Smooth muscle cell (in vitro differentiated cells): ENCODE data around the gene GDE1. TPM values are rescaled to one million over a fixed set of nuclear protein-coding genes. Genes with fewer than 3 reads are reported as not detected.

Source experiments
- DNase-seq: peaks from one replicate; lab custom pipeline; 2025; ENCODE audit not compliant: unreplicated experiment; lab: John Stamatoyannopoulos, UW
- H2AFZ ChIP-seq: fragments of 200-600 bp; sonication (generic); 2 replicates; pipeline ENCODE4 v1.6.0; 2016; ENCODE audit warnings: antibody characterized with exemption, low read depth, mild to moderate bottlenecking
- H3F3A ChIP-seq: fragments of 200-600 bp; sonication (generic); 2 replicates; pipeline ENCODE4 v1.6.0; 2017; ENCODE audit warnings: antibody characterized with exemption, low read depth
- H3K27ac ChIP-seq: fragments of 200-600 bp; sonication (generic); 2 replicates; pipeline ENCODE4 v1.5.1; 2016; ENCODE audit warnings: low read depth, mild to moderate bottlenecking
- H3K27me3 ChIP-seq: fragments of 200-600 bp; sonication (generic); 2 replicates; pipeline ENCODE4 v1.6.1; 2016; ENCODE audit warnings: low read depth, mild to moderate bottlenecking
- H3K36me3 ChIP-seq: fragments of 200-600 bp; sonication (generic); 2 replicates; pipeline ENCODE4 v1.5.1; 2016; ENCODE audit warnings: low read depth
- H3K4me1 ChIP-seq: fragments of 200-600 bp; sonication (generic); 2 replicates; pipeline ENCODE4 v1.5.1; 2016; ENCODE audit warnings: low read depth
- H3K4me2 ChIP-seq: fragments of 200-600 bp; sonication (generic); 2 replicates; pipeline ENCODE4 v1.6.0; 2016; ENCODE audit warnings: mild to moderate bottlenecking
- H3K4me3 ChIP-seq: fragments of 200-600 bp; sonication (generic); 2 replicates; pipeline ENCODE4 v1.5.1; 2016; ENCODE audit warnings: mild to moderate bottlenecking
- H3K79me2 ChIP-seq: fragments of 200-600 bp; sonication (generic); 2 replicates; pipeline ENCODE4 v1.6.0; 2016; ENCODE audit warnings: low read depth, mild to moderate bottlenecking
- H3K9ac ChIP-seq: fragments of 200-600 bp; sonication (generic); 2 replicates; pipeline ENCODE4 v1.6.0; 2016; ENCODE audit warnings: low read depth
- H3K9me3 ChIP-seq: fragments of 200-600 bp; sonication (generic); replicated peaks from 2 replicates; pipeline ENCODE4 v1.5.1; 2016; ENCODE audit warnings: low read depth
- H4K20me1 ChIP-seq: fragments of 200-600 bp; sonication (generic); 2 replicates; pipeline ENCODE4 v1.6.0; 2016; ENCODE audit warnings: low read depth
- CTCF ChIP-seq: fragments of 200-600 bp; sonication (generic); IDR thresholded peaks from 2 replicates; pipeline ENCODE4 v1.5.1; 2017; ENCODE audit warnings: borderline replicate concordance, mild to moderate bottlenecking, antibody characterized with exemption; ENCODE audit not compliant: insufficient read depth, poor library complexity, severe bottlenecking
- WGBS: methylation state at CpG from one replicate; pipeline ENCODE4 v1.1.7; 2016; ENCODE audit warnings: low lambda C conversion rate; 5-methylcytosine and 5-hydroxymethylcytosine counted together
- polyA plus RNA-seq: library from polyadenylated mRNA; unstranded; fragments of >200 nt; fragmentation: Nextera tagmentation; extraction: Ambion mirVana; gene quantifications from 2 replicates; pipeline ENCODE4 v1.2.1, GENCODE V29; 2016
- total RNA-seq: library from RNA; depleted of rRNA; stranded (reverse); fragments of >200 nt; gene quantifications from 2 replicates; pipeline ENCODE4 v1.2.3, GENCODE V29; 2014

GDE1 gene
- total and polyA plus RNA-seq, 2 experiments from 2014 or later = 43.8 to 46.0 TPM

DNA sequence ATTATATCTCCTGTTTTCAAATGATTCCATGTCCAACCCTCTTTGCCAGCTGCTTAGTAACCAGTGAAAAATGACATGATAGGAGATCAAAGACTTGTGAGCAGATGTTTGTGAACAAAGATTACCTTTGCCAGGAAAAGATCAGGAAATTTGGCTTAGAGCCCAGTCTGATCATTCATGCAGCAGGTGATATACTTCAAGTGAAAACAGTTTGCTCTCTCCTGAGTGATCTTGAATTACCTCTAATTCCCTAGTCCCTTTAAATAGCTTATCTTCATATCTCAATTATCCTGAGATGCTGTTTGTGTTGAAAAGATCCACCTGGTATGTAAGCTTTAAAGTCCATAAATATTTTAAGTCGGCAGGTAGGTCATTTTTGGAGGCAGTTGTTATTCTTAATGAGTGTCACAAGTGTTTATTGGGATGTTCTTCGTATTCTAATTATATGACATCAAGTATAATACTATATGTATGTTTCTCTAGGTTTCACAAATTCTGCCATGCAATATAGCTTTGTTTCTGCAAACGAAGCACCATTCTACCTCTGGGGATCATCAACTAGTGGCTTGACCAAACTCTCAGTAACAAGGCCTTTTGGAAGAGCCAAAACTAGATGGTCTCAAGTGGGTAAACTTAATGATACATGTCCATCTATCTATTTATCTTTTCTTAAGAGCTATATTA is 20.4 kb upstream of the GDE1 start:
- Histone ChIP-seq H3K79me2 (peaks cover 4% of the 10 kb centered on the region), H3K4me3 (no peak overlapping the region), H3F3A (no peaks in the 10 kb centered on the region), H2AFZ (no peak overlapping the region), H3K27me3 (no peaks in the 10 kb centered on the region), H3K9ac (no peak overlapping the region), H3K4me2 (no peak overlapping the region), H4K20me1 (no peaks in the 10 kb centered on the region), H3K27ac (no peak overlapping the region), H3K9me3 (no peaks in the 10 kb centered on the region), H3K4me1 (no peaks in the 10 kb centered on the region), H3K36me3 (peaks cover 8% of the 10 kb centered on the region)
- 91% methylated on average over 3 of the region's 3 CpGs for WGBS
- no peak for DNase-seq
- TF ChIP-seq CTCF = no peak

GRCh38 chr16:19540241-19540970 is 18.5 kb upstream of the GDE1 start:
- Histone ChIP-seq H3K4me2 (no peak overlapping the region), H3K36me3 (peaks cover 8% of the 10 kb centered on the region)

GRCh38 chr16:19532601-19533000 is 10.7 kb upstream of the GDE1 start:
- no peak for TF ChIP-seq CTCF
- H3K9ac ChIP-seq = no peak overlapping the region
- H3K9me3 ChIP-seq = no peaks in the 10 kb centered on the region

More at GRCh38 chr16:19540241-19540970, 18.5 kb upstream of the GDE1 start:
- H3K4me3 ChIP-seq = no peak overlapping the region
- H3K9me3 ChIP-seq = no peaks in the 10 kb centered on the region
- DNase-seq = no peak
- no peaks in the 10 kb centered on the region for H3K4me1 ChIP-seq
- no peak overlapping the region for H3K9ac ChIP-seq
- no peak overlapping the region for H3K27ac ChIP-seq
- H3F3A ChIP-seq = no peaks in the 10 kb centered on the region
- H3K27me3 ChIP-seq = no peaks in the 10 kb centered on the region
- H2AFZ ChIP-seq = no peak overlapping the region
- no peaks in the 10 kb centered on the region for H3K79me2 ChIP-seq
- 94% methylated on average over 6 of the region's 6 CpGs for WGBS
- TF ChIP-seq CTCF = no peak
- no peaks in the 10 kb centered on the region for H4K20me1 ChIP-seq

More at GRCh38 chr16:19532601-19533000, 10.7 kb upstream of the GDE1 start:
- no peaks in the 10 kb centered on the region for H3F3A ChIP-seq
- H3K27me3 ChIP-seq = no peaks in the 10 kb centered on the region
- H3K36me3 ChIP-seq = peaks cover 16% of the 10 kb centered on the region
- H3K4me1 ChIP-seq = no peaks in the 10 kb centered on the region
- WGBS = 87% methylated on average over 1 of the region's 1 CpG
- no peak overlapping the region for H3K4me3 ChIP-seq
- no peak overlapping the region for H3K4me2 ChIP-seq
- H3K79me2 ChIP-seq = no peaks in the 10 kb centered on the region
- no peak overlapping the region for H3K27ac ChIP-seq
- H2AFZ ChIP-seq = no peak overlapping the region
- no peak for DNase-seq
- H4K20me1 ChIP-seq = no peaks in the 10 kb centered on the region
